GM21360 (cell line): ENCODE data around the gene TMEM170A.

Experiments used
- ATAC-seq: cut with Tn5 transposase; IDR thresholded peaks from one replicate; pipeline ENCODE4 v1.9.1; 2021; ENCODE audit warnings: mild to moderate bottlenecking, moderate library complexity; ENCODE audit not compliant: unreplicated experiment

TMEM170A gene

DNA sequence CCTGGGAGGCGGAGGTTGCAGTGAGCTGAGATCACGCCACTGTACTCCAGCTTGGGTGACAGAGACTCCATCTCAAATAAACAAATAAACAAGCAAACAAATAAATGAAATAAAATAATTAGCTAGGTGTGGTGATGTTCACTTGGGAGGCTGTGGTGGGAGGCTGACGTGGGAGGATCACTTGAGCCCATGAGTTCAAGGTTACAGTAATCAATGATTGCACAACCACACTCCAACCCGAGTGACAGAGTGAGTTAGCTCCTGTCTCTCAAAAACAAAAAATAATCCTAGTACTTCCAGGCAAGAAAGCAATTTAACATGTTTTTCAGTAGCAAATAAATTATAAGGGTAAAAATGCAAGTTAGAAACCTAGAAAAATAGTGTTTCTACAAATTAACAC is 57.5 kb downstream of the TMEM170A start:
- no peak for ATAC-seq

DNA sequence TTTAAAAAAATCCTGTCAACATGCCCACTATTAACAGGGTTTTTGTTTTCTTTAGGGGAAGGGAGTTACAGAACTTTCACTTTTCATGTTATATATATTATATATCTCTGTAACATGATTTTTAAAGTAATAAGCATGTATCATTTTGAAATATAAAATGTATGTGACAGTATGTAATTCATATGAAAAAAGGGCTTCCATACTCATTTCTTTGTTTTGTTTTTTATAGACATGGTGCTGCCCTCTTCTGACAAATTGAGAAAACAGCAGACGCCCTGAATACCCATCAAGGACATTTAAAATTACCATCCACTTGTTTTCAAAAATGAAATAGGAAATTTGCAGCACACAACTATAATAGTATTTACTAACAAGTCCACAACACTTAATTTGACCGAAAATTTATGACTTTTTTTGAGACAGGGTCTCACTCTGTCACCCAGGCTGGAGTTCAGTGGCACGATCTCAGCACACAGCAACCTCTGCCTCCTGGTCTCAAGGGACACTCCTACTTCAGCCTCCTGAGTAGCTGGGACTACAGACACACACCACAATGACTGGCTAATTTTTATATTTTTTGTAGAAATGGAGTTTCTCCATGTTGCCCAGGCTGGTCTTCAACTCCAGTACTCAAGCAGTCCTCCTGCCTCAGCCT is 61.5 kb downstream of the TMEM170A start:
- ATAC-seq: no peak

GRCh38 chr16:75402159-75402820 is 62.2 kb downstream of the TMEM170A start:
- no peak for ATAC-seq

GRCh38 chr16:75401691-75402090 is 62.8 kb downstream of the TMEM170A start:
- no peak for ATAC-seq

DNA sequence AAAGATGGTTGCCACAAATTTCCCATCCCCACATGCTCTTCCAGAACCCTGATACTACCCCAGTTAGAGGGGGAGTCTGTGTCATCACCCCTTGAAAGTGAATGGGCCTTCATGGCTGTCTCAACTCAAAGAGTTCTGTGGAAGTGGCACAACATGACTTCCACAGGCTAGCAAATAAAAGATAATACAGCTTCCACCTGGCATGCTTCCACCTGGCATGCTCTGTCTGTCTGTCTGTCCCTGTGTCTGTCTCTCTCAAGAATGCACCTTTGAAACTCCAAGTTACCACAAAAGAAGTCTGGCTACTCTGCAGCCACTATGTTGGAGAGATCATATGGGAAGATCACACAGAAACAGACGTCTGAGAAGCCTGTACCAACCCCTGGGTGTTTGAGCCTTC is 66.2 kb downstream of the TMEM170A start:
- ATAC-seq: no peak

GRCh38 chr16:75394941-75395340 is 69.5 kb downstream of the TMEM170A start:
- no peak for ATAC-seq
